Kidney glomerular epithelial cell (primary cell): ENCODE results near the gene UBL4A.

Experiments
- DNase-seq: peaks from one replicate; lab custom pipeline; 2025; lab: John Stamatoyannopoulos, UW

Gene UBL4A

DNA sequence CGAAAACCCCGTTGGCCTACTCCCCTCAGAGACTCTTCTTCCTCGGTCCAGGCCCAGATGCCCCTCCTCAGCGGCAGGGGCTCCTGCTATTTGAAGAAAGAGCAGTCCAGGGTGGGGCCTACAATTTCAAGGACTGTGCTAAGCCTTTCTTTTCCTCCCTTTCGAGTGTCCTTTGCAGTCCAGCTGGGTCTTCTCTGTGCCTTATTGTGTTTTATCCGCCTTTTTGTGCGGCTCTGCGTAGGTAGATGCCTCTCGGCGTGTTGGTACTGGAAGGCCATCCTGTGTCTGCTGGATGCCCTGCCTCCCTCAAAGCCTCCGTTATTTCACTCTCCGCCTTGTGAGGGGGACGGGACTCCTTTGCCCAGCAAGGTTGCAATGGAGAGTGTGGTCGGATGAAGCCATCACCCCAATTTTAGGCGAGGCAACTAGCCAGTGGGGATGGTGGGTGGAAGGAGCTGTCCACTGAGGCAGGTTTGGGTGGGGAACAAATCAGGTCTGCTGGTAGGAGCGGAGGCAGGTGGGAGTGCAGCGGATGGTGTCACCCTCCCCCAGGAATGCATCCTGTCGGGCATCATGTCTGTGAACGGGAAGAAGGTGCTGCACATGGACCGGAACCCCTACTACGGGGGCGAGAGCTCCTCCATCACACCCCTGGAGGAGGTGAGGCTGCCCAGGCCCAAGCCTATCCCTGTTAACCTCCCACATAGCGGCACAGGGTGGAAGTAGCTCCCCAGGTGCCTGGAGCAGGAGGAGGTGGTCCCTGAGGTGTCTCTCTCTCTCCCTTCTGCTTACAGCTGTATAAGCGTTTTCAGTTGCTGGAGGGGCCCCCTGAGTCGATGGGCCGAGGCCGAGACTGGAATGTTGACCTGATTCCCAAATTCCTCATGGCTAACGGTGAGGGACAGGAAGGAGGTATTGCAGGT, 48.2 kb downstream of the UBL4A start:
- DNase-seq = no peak

DNA sequence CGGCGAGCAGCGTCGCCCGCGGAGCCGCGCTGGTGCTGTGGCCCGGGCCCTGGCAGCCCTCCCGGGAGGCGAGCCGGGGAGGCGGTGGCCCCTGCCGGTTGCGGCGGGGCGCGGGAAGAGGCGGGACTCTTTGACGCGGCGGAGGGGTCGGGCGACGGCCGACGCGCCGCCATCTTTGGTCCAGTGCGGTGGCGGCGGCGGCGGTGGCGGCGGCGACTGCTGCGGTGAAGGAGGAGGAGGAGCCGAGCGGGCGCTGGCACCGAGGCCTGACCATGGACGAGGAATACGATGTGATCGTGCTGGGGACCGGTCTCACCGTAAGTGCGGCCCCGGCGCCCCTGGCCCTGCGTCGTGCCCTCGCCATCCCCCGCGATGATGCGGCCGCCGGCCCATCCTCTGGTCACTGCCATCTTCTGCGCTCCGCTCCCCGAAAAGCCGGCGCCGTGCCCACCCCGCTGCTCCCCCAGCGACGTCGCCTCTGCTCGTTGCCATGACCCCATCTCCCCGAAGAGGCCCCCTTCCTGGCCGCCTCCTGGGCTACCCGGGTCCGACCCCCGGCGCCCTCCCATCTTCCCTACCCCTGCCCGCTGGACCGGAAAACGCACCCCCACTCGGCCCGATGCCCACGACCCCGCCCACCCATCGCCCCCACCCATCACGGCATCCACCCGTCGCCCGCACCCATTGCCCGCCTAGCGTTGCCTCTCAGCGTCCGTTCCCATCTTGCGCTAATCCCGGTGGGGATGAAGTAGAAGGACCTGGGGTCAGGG, 49.2 kb downstream of the UBL4A start, which contains the start of gene GDI1:
GDI1 (plus strand) TSS at position 172 of the 770 bp plus-strand sequence; CDS start at position 273, 101 bp downstream.
- no peak for DNase-seq

DNA sequence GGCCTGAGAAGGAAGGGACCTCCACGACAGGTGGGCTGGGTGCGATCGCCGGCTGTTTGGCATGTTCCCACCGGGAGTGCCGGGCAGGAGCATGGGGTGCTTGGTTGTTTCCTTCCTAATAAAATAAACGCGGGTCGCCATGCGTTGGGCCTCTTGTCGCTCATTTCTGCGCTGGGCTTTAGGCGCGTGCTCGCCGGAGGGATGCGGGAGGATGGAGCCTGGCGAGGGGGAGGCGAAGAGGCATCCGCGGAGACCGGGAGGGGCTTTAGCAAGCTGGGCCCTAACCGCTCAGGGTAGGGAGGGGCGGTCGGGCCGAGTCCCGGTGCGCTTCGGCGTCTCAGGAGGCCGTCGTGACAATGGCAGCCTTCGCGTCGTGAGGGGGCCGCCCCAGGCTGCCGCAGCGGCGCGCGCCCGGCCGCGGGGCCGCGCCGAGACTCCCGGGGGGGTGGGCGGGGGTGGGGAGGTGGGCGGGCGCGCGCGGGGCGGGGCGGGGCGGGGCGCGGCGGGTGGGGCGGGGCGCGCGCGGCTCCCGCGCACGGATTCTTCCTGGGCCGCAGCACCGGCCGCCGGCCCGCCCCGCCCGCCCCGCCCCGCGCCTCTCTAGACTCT, 49.9 kb downstream of the UBL4A start:
- no peak for DNase-seq

DNA sequence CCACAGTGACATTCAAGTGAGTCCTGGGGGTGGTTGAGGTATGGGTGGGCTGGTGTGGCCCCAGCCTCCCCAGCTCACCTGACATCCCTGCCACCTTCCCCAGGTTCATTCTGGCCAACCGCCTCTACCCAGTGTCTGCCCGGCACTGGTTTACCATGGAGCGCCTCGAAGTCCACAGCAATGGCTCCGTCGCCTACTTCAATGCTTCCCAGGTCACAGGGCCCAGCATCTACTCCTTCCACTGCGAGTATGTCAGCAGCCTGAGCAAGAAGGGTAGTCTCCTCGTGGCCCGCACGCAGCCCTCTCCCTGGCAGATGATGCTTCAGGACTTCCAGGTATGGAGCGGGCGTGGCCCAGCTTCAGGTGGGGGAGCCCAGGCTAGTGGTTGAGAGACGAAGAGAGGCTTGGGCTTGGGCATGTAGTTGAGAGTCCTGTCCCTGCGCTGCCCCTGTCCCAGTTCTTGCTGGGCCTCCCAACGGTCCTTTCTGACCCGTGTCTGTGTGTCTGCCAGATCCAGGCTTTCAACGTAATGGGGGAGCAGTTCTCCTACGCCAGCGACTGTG, 51.2 kb downstream of the UBL4A start:
- DNase-seq = no peak

DNA sequence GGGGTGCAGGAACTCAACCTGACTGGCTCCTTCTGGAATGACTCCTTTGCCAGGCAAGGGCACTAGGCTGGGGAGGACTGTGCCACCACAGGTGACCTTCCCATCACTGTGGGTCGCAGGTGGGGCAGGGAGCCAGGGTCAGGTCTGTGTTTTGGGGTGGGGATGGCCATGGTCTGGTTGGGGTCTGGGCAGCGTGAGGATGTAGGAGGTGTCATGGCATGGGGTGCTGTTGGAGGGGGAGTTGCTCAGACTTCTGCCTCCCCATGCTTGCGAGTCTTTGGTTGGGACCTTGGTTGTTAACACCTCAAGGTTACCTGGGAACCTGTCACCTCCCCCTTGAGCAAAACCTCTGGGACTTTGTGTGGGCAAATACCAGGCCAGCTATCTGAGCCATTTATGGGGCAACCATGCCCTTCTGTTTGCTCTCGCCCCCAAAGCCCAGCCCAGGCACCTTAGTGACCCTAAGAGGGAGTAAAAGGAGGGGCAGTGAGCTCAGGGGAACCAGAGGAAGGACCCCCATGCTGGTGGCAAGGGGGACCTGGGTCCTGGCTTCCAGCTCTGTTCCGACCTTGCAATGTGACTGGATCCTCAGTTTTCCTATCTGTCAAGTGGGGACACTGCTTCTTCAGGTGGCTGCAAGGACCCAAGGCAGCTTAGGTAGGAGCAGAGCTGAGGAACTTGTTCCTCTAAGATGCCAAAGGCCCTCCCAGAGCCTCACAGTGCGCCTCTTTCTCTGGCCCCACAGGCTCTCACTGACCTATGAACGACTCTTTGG, 51.8 kb downstream of the UBL4A start:
- DNase-seq = no peak
